Transverse colon (tissue), 4 donors: ENCODE measurements around the gene EVA1C.

ENCODE experiments used
- CTCF ChIP-seq, 5 experiments: fragments of 200-600 bp in 3 of 5; fragments of 450-650 bp in 2 of 5; sonication (generic) in 3 of 5; IDR thresholded peaks; 1 replicate in 2 of 5; 2 replicates in 3 of 5; pipeline ENCODE4 v1.5.1; 2016 to 2017; ENCODE audit warnings: antibody characterized with exemption in 5 of 5, inconsistent platforms in 3 of 5, mild to moderate bottlenecking in 2 of 5, moderate library complexity in 1 of 5
- EP300 ChIP-seq: sonication (generic); formaldehyde crosslinking; IDR thresholded peaks from one replicate; pipeline ENCODE4 v1.6.1; 2017; ENCODE audit warnings: antibody characterized with exemption, low read depth
- POLR2AphosphoS5 ChIP-seq, 3 donors: sonication (generic); formaldehyde crosslinking; IDR thresholded peaks; one replicate each; pipeline ENCODE4 v1.6.1; 2016; ENCODE audit warnings: antibody characterized with exemption in 3 of 3

GRCh38 chr21:32403201-32403777 lies 9.2 kb upstream of the EVA1C start:
- TF ChIP-seq CTCF (IDR thresholded peaks at IDR 0.05) (peak; percentile 64 to 71 (median 65)), EP300 (no peak), POLR2AphosphoS5 (IDR thresholded peaks at IDR 0.05) (no peak)
